Left lung (tissue), 10 donors: ENCODE data around the gene NCAM2. TPM values are rescaled to one million over a fixed set of nuclear protein-coding genes. Genes with fewer than 3 reads are reported as not detected.
A peak's percentile ranks its signal among the peaks of the same experiment; 100 is the strongest.

ENCODE experiments used
- ATAC-seq: fragments of 200-7000 bp; cut with Tn5 transposase; one replicate; pipeline ENCODE4 v1.9.1; 2020; ENCODE audit warnings: moderate library complexity
- DNase-seq, 4 donors: peaks; one replicate each; pipeline ENCODE4 v3.0.0-alpha.2; 2013 to 2020
- H3K27ac ChIP-seq, 2 donors: fragments of 200-600 bp; sonication (generic) in 1 of 2; one replicate each; pipeline versions ENCODE4 v1.5.0 to v1.8.0; 2020 to 2021
- H3K27me3 ChIP-seq, 2 donors: fragments of 200-600 bp; sonication (generic) in 1 of 2; one replicate each; pipeline versions ENCODE4 v1.5.0 to v1.8.0; 2020 to 2021
- H3K36me3 ChIP-seq, 2 donors: fragments of 200-600 bp; sonication (generic) in 1 of 2; one replicate each; pipeline versions ENCODE4 v1.5.0 to v1.8.0; 2020 to 2021
- H3K4me1 ChIP-seq, 2 donors: fragments of 200-600 bp; one replicate each; pipeline ENCODE4 v1.8.0; 2021
- H3K4me3 ChIP-seq, 2 donors: fragments of 200-600 bp; sonication (generic) in 1 of 2; one replicate each; pipeline versions ENCODE4 v1.5.0 to v1.8.0; 2020 to 2021; ENCODE audit warnings: mild to moderate bottlenecking in 1 of 2
- H3K9me3 ChIP-seq, 2 donors: fragments of 200-600 bp; sonication (generic) in 1 of 2; one replicate each; pipeline versions ENCODE4 v1.5.0 to v1.8.0; 2020 to 2021
- intact Hi-C, 2 donors: fragments of 100-400 bp; cut with DNase I; formaldehyde crosslinking; loops; one replicate each; pipeline versions ENCODE4 v1.11.2 to v1.14.2; 2022
- polyA plus RNA-seq, 6 donors: library from polyadenylated mRNA; unstranded; fragments of 120-200 nt; gene quantifications; one replicate each; pipeline ENCODE4 v1.2.1, GENCODE V29; 2013; ENCODE audit not compliant: insufficient read length in 6 of 6
- total RNA-seq, 2 donors: library from RNA; stranded (reverse); fragmentation: NEBNext Ultra II Directional; extraction: Animal tissue kit (Norgen Biotek cat#: 25700); gene quantifications; one replicate each; pipeline ENCODE4 v1.2.1, GENCODE V29; 2021
- TF ChIP-seq, protein P1 (sequence below), 2 donors: fragments of 200-600 bp; sonication (generic) in 1 of 2; IDR thresholded peaks; one replicate each; pipeline versions ENCODE4 v1.5.0 to v1.8.0; 2021; ENCODE audit warnings: antibody characterized with exemption in 2 of 2
- donor health status: DM: no; HTN: yes; CAD: no.
- donor health status: DM: no; HTN: no; CAD: no.

NCAM2 gene
- total and polyA plus RNA-seq, 8 donors = 3.3 to 30.4 (median 4.6) TPM

DNA sequence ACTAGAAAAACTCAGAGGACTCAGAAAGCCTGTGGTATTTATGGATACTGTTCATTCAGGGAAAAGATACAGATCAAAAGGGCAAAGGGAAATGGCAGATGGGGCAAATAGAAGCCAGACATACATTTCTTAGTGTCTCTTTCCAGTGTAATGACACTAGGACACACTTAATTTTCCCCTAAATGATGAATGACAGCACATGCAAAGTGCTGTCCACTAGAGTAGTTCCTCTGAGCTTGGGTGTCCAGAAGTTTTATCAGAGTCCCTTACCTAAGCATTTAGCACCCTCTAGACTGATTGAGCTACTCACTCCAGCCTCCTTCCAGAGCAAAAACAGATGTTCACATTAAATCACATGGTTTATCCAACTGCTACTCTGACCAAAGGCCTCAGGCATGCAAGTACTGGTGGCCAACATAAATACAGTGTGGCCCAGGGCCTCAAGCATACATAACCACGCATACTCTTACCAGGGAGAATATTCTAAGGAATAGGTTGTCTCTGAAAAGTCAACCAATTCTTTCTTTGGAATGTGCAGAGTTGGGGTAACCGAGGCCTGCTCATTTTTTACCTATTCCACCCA, 166.9 kb downstream of the NCAM2 start:
- TF ChIP-seq, protein P1, sequence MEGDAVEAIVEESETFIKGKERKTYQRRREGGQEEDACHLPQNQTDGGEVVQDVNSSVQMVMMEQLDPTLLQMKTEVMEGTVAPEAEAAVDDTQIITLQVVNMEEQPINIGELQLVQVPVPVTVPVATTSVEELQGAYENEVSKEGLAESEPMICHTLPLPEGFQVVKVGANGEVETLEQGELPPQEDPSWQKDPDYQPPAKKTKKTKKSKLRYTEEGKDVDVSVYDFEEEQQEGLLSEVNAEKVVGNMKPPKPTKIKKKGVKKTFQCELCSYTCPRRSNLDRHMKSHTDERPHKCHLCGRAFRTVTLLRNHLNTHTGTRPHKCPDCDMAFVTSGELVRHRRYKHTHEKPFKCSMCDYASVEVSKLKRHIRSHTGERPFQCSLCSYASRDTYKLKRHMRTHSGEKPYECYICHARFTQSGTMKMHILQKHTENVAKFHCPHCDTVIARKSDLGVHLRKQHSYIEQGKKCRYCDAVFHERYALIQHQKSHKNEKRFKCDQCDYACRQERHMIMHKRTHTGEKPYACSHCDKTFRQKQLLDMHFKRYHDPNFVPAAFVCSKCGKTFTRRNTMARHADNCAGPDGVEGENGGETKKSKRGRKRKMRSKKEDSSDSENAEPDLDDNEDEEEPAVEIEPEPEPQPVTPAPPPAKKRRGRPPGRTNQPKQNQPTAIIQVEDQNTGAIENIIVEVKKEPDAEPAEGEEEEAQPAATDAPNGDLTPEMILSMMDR (IDR thresholded peaks at IDR 0.05) = no peak
- ATAC-seq (peak; percentile 39), DNase-seq (no peak)

DNA sequence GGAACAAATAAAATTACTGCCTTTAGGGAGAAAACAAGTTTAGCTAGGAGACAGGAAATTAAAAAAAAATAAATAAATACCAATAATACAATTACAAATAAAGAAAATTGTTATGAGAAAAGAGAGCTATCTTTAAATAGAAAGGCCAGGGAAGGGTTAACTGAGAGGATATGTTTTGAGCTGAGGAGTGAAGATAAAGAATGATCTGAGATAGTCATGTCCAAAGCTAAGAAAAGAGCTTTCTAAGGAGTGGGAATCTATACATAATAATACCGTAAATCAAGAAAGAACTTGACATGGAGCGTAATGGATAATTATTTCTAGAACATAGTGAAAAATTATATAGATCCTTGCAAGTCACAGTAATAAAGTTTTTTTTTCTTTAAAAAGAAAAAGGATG, 176.5 kb downstream of the NCAM2 start:
- Histone ChIP-seq H3K27ac (no peak overlapping the region), H3K4me3 (no peak overlapping the region), H3K9me3 (no peaks in the 10 kb centered on the region), H3K4me1 (no peaks in the 10 kb centered on the region), H3K27me3 (no peaks in the 10 kb centered on the region), H3K36me3 (no peaks in the 10 kb centered on the region)
- ATAC-seq (no peak), DNase-seq (no peak)
- intact Hi-C loops = no loop called here
- TF ChIP-seq, protein P1 (IDR thresholded peaks at IDR 0.05) = no peak

More for the DNA sequence above, 166.9 kb downstream of the NCAM2 start:
- no peaks in the 10 kb centered on the region for H3K36me3 ChIP-seq
- H3K4me1 ChIP-seq = peaks cover 0 to 3% of the 10 kb centered on the region in 2 donors
- intact Hi-C loops = no loop called here
- H3K27me3 ChIP-seq = no peaks in the 10 kb centered on the region
- H3K4me3 ChIP-seq = no peak overlapping the region
- no peaks in the 10 kb centered on the region for H3K9me3 ChIP-seq
- no peak overlapping the region for H3K27ac ChIP-seq

DNA sequence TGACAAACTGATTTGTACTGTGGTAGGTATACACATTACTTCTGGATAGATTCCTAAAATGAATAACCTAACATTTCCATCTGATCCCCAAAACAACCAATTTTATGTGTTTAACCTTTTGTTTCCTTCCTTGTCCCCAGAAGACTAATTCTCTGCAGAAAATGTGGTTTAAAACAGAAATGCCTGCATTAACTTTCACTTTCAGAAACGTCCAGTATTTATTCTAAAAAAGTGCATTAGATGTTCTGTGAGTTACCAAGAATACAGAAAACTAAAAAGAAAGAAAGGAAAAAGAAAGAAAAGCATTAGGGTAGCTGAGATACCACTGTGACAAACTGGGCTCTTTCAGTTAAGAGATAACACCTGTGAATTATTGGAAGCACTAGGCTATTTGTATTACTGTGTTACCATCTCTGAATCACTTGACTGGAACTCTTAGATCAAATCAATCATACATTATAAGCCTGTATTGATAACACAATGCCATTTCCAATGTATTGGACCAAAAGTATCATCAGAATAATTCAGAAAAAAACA, 177.7 kb downstream of the NCAM2 start:
- H3K9me3 ChIP-seq = no peaks in the 10 kb centered on the region
- no peak overlapping the region for H3K27ac ChIP-seq
- H3K36me3 ChIP-seq = no peaks in the 10 kb centered on the region
- DNase-seq = no peak
- H3K4me1 ChIP-seq = no peaks in the 10 kb centered on the region
- TF ChIP-seq, protein P1 (IDR thresholded peaks at IDR 0.05) = no peak
- intact Hi-C loops = no loop called here
- ATAC-seq = no peak
- no peaks in the 10 kb centered on the region for H3K27me3 ChIP-seq
- H3K4me3 ChIP-seq = no peak overlapping the region

DNA sequence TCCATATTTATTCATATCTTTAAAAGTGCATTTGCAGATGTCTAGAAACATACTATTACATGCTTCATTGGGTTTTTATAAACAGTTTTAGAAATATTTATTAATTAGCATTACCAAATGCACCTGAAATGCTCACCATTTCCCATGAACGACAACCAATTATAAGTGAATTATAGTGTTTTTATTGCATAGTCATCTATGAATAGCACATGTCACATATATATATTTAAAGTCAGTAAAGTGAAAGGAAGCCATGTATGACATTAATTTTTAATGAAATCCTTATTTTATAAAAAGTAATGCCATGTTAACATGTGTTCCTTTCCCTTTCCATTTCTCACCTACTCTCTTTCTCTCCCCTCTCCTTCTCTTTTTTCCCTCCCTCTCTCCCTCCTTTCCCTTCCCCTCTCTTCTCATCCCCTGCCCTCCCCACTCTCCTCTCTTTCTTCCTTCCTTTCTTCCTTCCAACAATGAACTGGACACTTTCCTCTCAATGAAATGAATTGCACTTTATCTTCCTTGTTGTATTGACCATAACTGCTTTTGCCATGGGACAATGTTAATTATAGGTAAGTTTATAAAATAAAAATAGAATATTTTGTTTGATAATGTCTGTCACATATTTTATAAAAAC, 179.3 kb downstream of the NCAM2 start:
- Histone ChIP-seq H3K27me3 (no peaks in the 10 kb centered on the region), H3K36me3 (no peaks in the 10 kb centered on the region), H3K4me1 (no peaks in the 10 kb centered on the region), H3K27ac (no peak overlapping the region), H3K9me3 (no peaks in the 10 kb centered on the region), H3K4me3 (no peak overlapping the region)
- DNase-seq (no peak), ATAC-seq (no peak)
- intact Hi-C loops = no loop called here
- TF ChIP-seq, protein P1 (IDR thresholded peaks at IDR 0.05) = no peak

DNA sequence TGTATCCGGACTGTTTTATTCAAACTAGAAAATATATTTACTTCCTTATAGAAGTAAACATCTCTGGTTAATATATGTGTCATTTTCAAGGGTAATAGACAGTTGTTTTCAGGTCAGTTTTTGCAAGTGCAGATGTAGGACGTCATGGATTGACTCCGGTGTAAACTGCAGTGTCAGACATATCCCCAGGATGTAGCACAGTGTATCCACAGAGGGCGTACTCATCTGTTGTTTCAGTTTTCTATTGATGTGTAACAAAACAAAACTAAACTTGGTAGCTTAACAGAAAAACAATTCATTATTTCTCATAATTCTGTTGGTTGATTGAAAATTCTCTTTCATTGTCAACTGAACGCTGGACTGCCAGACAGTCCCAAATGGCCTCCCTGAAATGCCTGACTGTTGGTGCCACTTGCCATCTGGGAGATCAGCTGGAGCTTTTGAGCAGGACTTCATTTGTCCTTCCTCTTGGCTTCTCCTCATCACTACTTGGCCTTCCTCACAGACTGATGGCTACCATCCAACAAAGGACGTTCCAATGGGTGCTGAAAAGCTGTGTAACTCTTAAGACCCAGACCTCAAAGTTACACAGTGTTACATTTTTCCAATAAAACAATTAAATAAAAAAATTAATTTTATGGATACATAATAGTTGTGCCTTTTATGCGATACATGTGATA, 181.6 kb downstream of the NCAM2 start:
- TF ChIP-seq, protein P1 (IDR thresholded peaks at IDR 0.05) = no peak
- intact Hi-C loops = no loop called here
- no peak for ATAC-seq
- no peaks in the 10 kb centered on the region for H3K9me3 ChIP-seq
- no peaks in the 10 kb centered on the region for H3K4me1 ChIP-seq
- H3K27ac ChIP-seq = no peak overlapping the region
- no peaks in the 10 kb centered on the region for H3K27me3 ChIP-seq
- no peak for DNase-seq
- no peaks in the 10 kb centered on the region for H3K36me3 ChIP-seq
- no peak overlapping the region for H3K4me3 ChIP-seq
